H9 (cell line): ENCODE measurements around the gene KRT27. TPM values are rescaled to one million over a fixed set of nuclear protein-coding genes. Genes with fewer than 3 reads are reported as not detected.

Experiments used
- DNase-seq: peaks from one replicate; pipeline ENCODE4 v3.0.0-alpha.2; 2017
- H2AFZ ChIP-seq: one replicate; pipeline ENCODE4 v1.6.1; 2013; ENCODE audit warnings: mild to moderate bottlenecking, low read length, control low read depth, moderate library complexity
- H2AK5ac ChIP-seq: 2 replicates; pipeline ENCODE4 v1.6.1; 2013; ENCODE audit warnings: low read length, control low read depth, mixed read lengths; ENCODE audit not compliant: insufficient read length
- H2BK120ac ChIP-seq: one replicate; pipeline ENCODE4 v1.6.1; 2013; ENCODE audit warnings: low read depth, mild to moderate bottlenecking, low read length, control low read depth, inconsistent platforms; ENCODE audit not compliant: poor library complexity, severe bottlenecking
- H2BK12ac ChIP-seq: 2 replicates; pipeline ENCODE4 v1.6.1; 2013; ENCODE audit warnings: low read length, control low read depth, mixed read lengths, low read depth; ENCODE audit not compliant: insufficient read length
- H2BK15ac ChIP-seq: 2 replicates; pipeline ENCODE4 v1.6.1; 2013; ENCODE audit warnings: low read depth, low read length, control low read depth
- H2BK20ac ChIP-seq: one replicate; pipeline ENCODE4 v1.6.1; 2013; ENCODE audit warnings: low read depth, mild to moderate bottlenecking, low read length, control low read depth, inconsistent platforms; ENCODE audit not compliant: poor library complexity, severe bottlenecking
- H2BK5ac ChIP-seq: 2 replicates; pipeline ENCODE4 v1.6.1; 2013; ENCODE audit warnings: low read length, control low read depth, mixed read lengths; ENCODE audit not compliant: insufficient read length
- H3K14ac ChIP-seq: 2 replicates; pipeline ENCODE4 v1.6.1; 2013; ENCODE audit warnings: low read length, control low read depth; ENCODE audit not compliant: insufficient read depth
- H3K18ac ChIP-seq: 2 replicates; pipeline ENCODE4 v1.6.1; 2013; ENCODE audit warnings: low read depth, mild to moderate bottlenecking, mixed read lengths, low read length, control low read depth; ENCODE audit not compliant: insufficient read length
- H3K23ac ChIP-seq: 2 replicates; pipeline ENCODE4 v1.6.1; 2013; ENCODE audit warnings: low read length, control low read depth, mixed read lengths, low read depth; ENCODE audit not compliant: insufficient read length
- H3K23me2 ChIP-seq: 2 replicates; pipeline ENCODE4 v1.6.1; 2013; ENCODE audit warnings: low read depth, mild to moderate bottlenecking, mixed read lengths, low read length, control low read depth; ENCODE audit not compliant: insufficient read length, poor library complexity, severe bottlenecking
- H3K27ac ChIP-seq: 2 replicates; pipeline ENCODE4 v1.5.1; 2013; ENCODE audit warnings: low read length, control low read depth, mixed read lengths, low read depth; ENCODE audit not compliant: insufficient read length
- H3K27me3 ChIP-seq: 2 replicates; pipeline ENCODE4 v1.6.1; 2013; ENCODE audit warnings: low read length, control low read depth, inconsistent platforms; ENCODE audit not compliant: insufficient read depth
- H3K4ac ChIP-seq: 2 replicates; pipeline ENCODE4 v1.6.1; 2013; ENCODE audit warnings: low read depth, mild to moderate bottlenecking, control low read depth, inconsistent platforms, low read length, moderate library complexity
- H3K4me1 ChIP-seq: 2 replicates; pipeline ENCODE4 v1.6.1; 2013; ENCODE audit warnings: low read length, control low read depth, inconsistent platforms; ENCODE audit not compliant: insufficient read depth
- H3K4me2 ChIP-seq: 2 replicates; pipeline ENCODE4 v1.6.1; 2013; ENCODE audit warnings: low read length, control low read depth, mixed read lengths; ENCODE audit not compliant: insufficient read length, insufficient read depth
- H3K56ac ChIP-seq: 2 replicates; pipeline ENCODE4 v1.6.1; 2013; ENCODE audit warnings: low read depth, mild to moderate bottlenecking, mixed read lengths, low read length, control low read depth; ENCODE audit not compliant: insufficient read length
- H3K79me1 ChIP-seq: 2 replicates; pipeline ENCODE4 v1.6.1; 2013; ENCODE audit warnings: low read depth, mild to moderate bottlenecking, moderate library complexity, low read length, control low read depth, inconsistent platforms; ENCODE audit not compliant: insufficient read depth, poor library complexity, severe bottlenecking
- H3K79me2 ChIP-seq: 2 replicates; pipeline ENCODE4 v1.6.1; 2013; ENCODE audit warnings: low read length, control low read depth, inconsistent platforms; ENCODE audit not compliant: insufficient read depth
- H3K9ac ChIP-seq: 2 replicates; pipeline ENCODE4 v1.6.1; 2013; ENCODE audit warnings: low read length, control low read depth, mixed read lengths; ENCODE audit not compliant: insufficient read length; ENCODE audit errors: extremely low read depth
- H3K9me3 ChIP-seq: one replicate; pipeline ENCODE4 v1.6.1; 2013; ENCODE audit warnings: low read depth, low read length, inconsistent platforms; ENCODE audit not compliant: control insufficient read depth
- H3T11ph ChIP-seq: one replicate; pipeline ENCODE4 v1.6.1; 2013; ENCODE audit warnings: mild to moderate bottlenecking, low read length, control low read depth, inconsistent platforms
- H4K20me1 ChIP-seq: one replicate; pipeline ENCODE4 v1.6.1; 2013; ENCODE audit not compliant: control insufficient read depth, insufficient read length, insufficient read depth
- H4K5ac ChIP-seq: 2 replicates; pipeline ENCODE4 v1.6.1; 2013; ENCODE audit warnings: low read depth, mild to moderate bottlenecking, mixed read lengths, low read length, control low read depth; ENCODE audit not compliant: insufficient read length
- H4K8ac ChIP-seq: replicated peaks from 2 replicates; pipeline ENCODE4 v1.6.1; 2013; ENCODE audit warnings: low read length, control low read depth, mixed read lengths, low read depth; ENCODE audit not compliant: insufficient read length
- H4K91ac ChIP-seq: 2 replicates; pipeline ENCODE4 v1.6.1; 2013; ENCODE audit warnings: low read depth, mild to moderate bottlenecking, moderate library complexity, mixed read lengths, low read length, control low read depth; ENCODE audit not compliant: insufficient read length
- H3K27ac Mint-ChIP-seq, 3 experiments: 2 replicates in 2 of 3; 3 replicates in 1 of 3; pipeline ENCODE4 v1.8.0; 2020 to 2021; ENCODE audit warnings: mixed read lengths in 3 of 3, mild to moderate bottlenecking in 1 of 3, moderate library complexity in 1 of 3
- H3K27me3 Mint-ChIP-seq: 2 replicates; pipeline ENCODE4 v1.8.0; 2021; ENCODE audit warnings: low read depth, mild to moderate bottlenecking, moderate library complexity, mixed read lengths
- H3K36me3 Mint-ChIP-seq, 3 experiments: 2 replicates in 2 of 3; 3 replicates in 1 of 3; pipeline ENCODE4 v1.8.0; 2020 to 2021; ENCODE audit warnings: low read depth in 3 of 3, mixed read lengths in 3 of 3; ENCODE audit not compliant: insufficient read depth in 1 of 3
- H3K4me1 Mint-ChIP-seq, 2 experiments: 2 replicates each; pipeline ENCODE4 v1.8.0; 2020; ENCODE audit warnings: mixed read lengths in 2 of 2
- H3K4me3 Mint-ChIP-seq, 2 experiments: 2 replicates in 1 of 2; 3 replicates in 1 of 2; pipeline ENCODE4 v1.8.0; 2020 to 2021; ENCODE audit warnings: mild to moderate bottlenecking in 2 of 2, mixed read lengths in 2 of 2, moderate library complexity in 1 of 2
- H3K9me3 Mint-ChIP-seq, 2 experiments: 2 replicates in 1 of 2; 3 replicates in 1 of 2; pipeline ENCODE4 v1.8.0; 2020; ENCODE audit warnings: mild to moderate bottlenecking in 2 of 2, mixed read lengths in 2 of 2, moderate library complexity in 1 of 2
- CTCF ChIP-seq: fragments of 200-600 bp; sonication (generic); conservative IDR thresholded peaks from 3 replicates; pipeline ENCODE4 v1.8.0; 2021; ENCODE audit warnings: antibody characterized with exemption, mild to moderate bottlenecking
- WGBS: extraction: QIAGEN DNeasy Blood & Tissue Kit; methylation state at CpG from one replicate; pipeline ENCODE4 v1.1.7; 2013; ENCODE audit warnings: missing lambda C conversion rate, low lambda C conversion rate, mixed read lengths; ENCODE audit not compliant: insufficient read length; ENCODE audit errors: extremely low coverage; 5-methylcytosine and 5-hydroxymethylcytosine counted together
- total RNA-seq: library from RNA; stranded (reverse); gene quantifications from 2 replicates; pipeline ENCODE4 v1.2.1, GENCODE V29; 2021

KRT27 gene
- total RNA-seq, 1 experiment from 2014 or later, result not detected

- Histone ChIP-seq H2BK12ac (no peak overlapping the region), H2BK20ac (no peak overlapping the region), H3T11ph (no peak overlapping the region), H3K23me2 (peaks cover 3% of the 10 kb centered on the region), H3K79me2 (no peaks in the 10 kb centered on the region), H3K56ac (no peak overlapping the region), H2BK120ac (no peak overlapping the region), H4K5ac (no peak overlapping the region), H3K23ac (no peak overlapping the region), H3K9me3 (no peaks in the 10 kb centered on the region), H4K8ac (no peak overlapping the region), H3K27ac (no peak overlapping the region), H3K4ac (no peak overlapping the region), H2AK5ac (no peak overlapping the region), H3K9ac (no peak overlapping the region), H3K18ac (no peak overlapping the region), H2BK5ac (no peak overlapping the region), H3K27me3 (peaks cover 1% of the 10 kb centered on the region; the same call in 1 of the 2 replicates), H3K14ac (no peak overlapping the region), H4K20me1 (no peaks in the 10 kb centered on the region), H2AFZ (no peak overlapping the region), H3K79me1 (no peaks in the 10 kb centered on the region), H4K91ac (no peak overlapping the region), H3K4me2 (no peak overlapping the region), H3K4me1 (no peaks in the 10 kb centered on the region), H2BK15ac (no peak overlapping the region)
- Mint-ChIP-seq H3K27ac (no peak overlapping the region), H3K9me3 (no peaks in the 10 kb centered on the region), H3K27me3 (peaks cover 78% of the 10 kb centered on the region), H3K36me3 (peaks cover 0 to 10% (median 8%) of the 10 kb centered on the region in 3 experiments; a peak in 5 of 7 replicates), H3K4me1 (no peaks in the 10 kb centered on the region), H3K4me3 (no peak overlapping the region)
- no peak for TF ChIP-seq CTCF
- no CpG with 5 or more reads among the region's 4 CpGs for WGBS
- DNase-seq, result no peak
Measured at GRCh38 chr17:40813804-40814203, 31.5 kb upstream of the KRT27 start.
